Gastrocnemius medialis (tissue), 4 donors: ENCODE results near the gene EMILIN2. TPM values are rescaled to one million over a fixed set of nuclear protein-coding genes. Genes with fewer than 3 reads are reported as not detected.

ENCODE experiments used
- ATAC-seq, 2 donors: fragments of 150-250 bp; one replicate each; pipeline ENCODE4 v1.9.1; 2016
- DNase-seq, 2 donors: peaks; one replicate each; pipeline ENCODE4 v3.0.0-alpha.2; 2019
- H3K27ac ChIP-seq, 4 donors: fragments of 200-600 bp; sonication (generic); 1 replicate in 1 of 4; 2 replicates in 3 of 4; pipeline ENCODE4 v1.5.1; 2016 to 2018; ENCODE audit warnings: mild to moderate bottlenecking in 2 of 4, moderate library complexity in 1 of 4
- H3K27me3 ChIP-seq, 3 donors: fragments of 200-600 bp; sonication (generic) in 2 of 3; 1 replicate in 1 of 3; 2 replicates in 2 of 3; pipeline versions ENCODE4 v1.5.1 to v1.6.0; 2016 to 2019; ENCODE audit warnings: mild to moderate bottlenecking in 1 of 3, moderate library complexity in 1 of 3
- H3K36me3 ChIP-seq, 2 donors: fragments of 200-600 bp; sonication (generic) in 1 of 2; one replicate each; pipeline ENCODE4 v1.5.1; 2017 to 2018
- H3K4me1 ChIP-seq, 2 donors: fragments of 200-600 bp; sonication (generic) in 1 of 2; one replicate each; pipeline ENCODE4 v1.5.1; 2016 to 2017; ENCODE audit warnings: mild to moderate bottlenecking in 2 of 2
- H3K4me3 ChIP-seq, 4 donors: fragments of 200-600 bp; sonication (generic) in 3 of 4; 1 replicate in 1 of 4; 2 replicates in 3 of 4; pipeline ENCODE4 v1.5.1; 2016 to 2019; ENCODE audit warnings: mild to moderate bottlenecking in 2 of 4
- H3K9me3 ChIP-seq, 3 donors: fragments of 200-600 bp; sonication (generic) in 2 of 3; 1 replicate in 1 of 3; 2 replicates in 2 of 3; pipeline ENCODE4 v1.5.1; 2016 to 2019
- POLR2A ChIP-seq, 2 donors: fragments of 450-650 bp; IDR thresholded peaks; one replicate each; pipeline ENCODE4 v1.6.1; 2017; ENCODE audit warnings: antibody characterized with exemption in 2 of 2, mild to moderate bottlenecking in 2 of 2, moderate library complexity in 2 of 2
- in situ Hi-C, 4 donors: fragments of 200-750 bp; cut with MboI; loops; one replicate each; pipeline versions ENCODE4 v1.15.0 to v1.8.0; 2017; ENCODE audit warnings: low sequenced_read_pairs in 4 of 4
- intact Hi-C: fragments of 100-400 bp; cut with DNase I; formaldehyde crosslinking; loops from one replicate; pipeline ENCODE4 v1.15.1; 2023; ENCODE audit warnings: low total_unique reads
- total RNA-seq, 4 donors: library from RNA; depleted of rRNA; stranded (reverse); fragments of >200 nt; gene quantifications; one replicate each; pipeline versions ENCODE4 v1.1.0 to v1.2.3, GENCODE V29; 2016
- TF ChIP-seq, protein P1 (sequence below), 5 experiments: fragments of 450-650 bp in 3 of 5; fragments of 200-600 bp in 2 of 5; sonication (generic) in 2 of 5; IDR thresholded peaks in 4 of 5; conservative IDR thresholded peaks in 1 of 5; 1 replicate in 4 of 5; 2 replicates in 1 of 5; pipeline ENCODE4 v1.5.1; 2016 to 2019; ENCODE audit warnings: antibody characterized with exemption in 5 of 5, mild to moderate bottlenecking in 3 of 5, moderate library complexity in 3 of 5

EMILIN2 gene
- total RNA-seq, 4 donors from 2014 or later, result 1.9 to 10.5 (median 5.6) TPM

DNA sequence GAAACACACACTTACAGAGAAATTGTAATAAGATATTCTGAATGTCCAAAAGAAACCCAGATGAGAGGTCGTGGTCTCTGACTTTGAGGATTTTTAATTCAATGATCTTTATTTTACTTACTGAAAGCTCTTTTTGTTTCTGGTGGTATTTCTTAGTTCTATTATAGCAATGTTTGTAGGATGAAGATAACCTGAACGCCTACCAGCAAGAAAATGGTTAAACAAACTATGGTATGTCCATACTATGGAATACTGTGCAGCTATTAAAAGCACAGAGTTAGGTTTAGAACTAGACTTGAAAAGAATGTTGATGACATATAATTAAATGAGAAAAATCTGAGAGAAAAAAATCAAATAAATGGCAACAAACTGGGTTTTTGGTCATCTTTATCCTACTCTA is 105.8 kb downstream of the EMILIN2 start:
- no peak for ATAC-seq
- no peaks in the 10 kb centered on the region for H3K4me1 ChIP-seq
- no peak overlapping the region for H3K4me3 ChIP-seq
- intact Hi-C loops (no loop called here), in situ Hi-C loops (loop anchor here in 1 of 4 donors (10.0 kb wide), 1 partner anchor 62 kb away; the partner anchor contains the start of gene LPIN2)
- peaks cover 0 to 6% of the 10 kb centered on the region in 2 donors for H3K36me3 ChIP-seq
- H3K27me3 ChIP-seq, result no peaks in the 10 kb centered on the region
- DNase-seq, result no peak
- TF ChIP-seq, protein P1, sequence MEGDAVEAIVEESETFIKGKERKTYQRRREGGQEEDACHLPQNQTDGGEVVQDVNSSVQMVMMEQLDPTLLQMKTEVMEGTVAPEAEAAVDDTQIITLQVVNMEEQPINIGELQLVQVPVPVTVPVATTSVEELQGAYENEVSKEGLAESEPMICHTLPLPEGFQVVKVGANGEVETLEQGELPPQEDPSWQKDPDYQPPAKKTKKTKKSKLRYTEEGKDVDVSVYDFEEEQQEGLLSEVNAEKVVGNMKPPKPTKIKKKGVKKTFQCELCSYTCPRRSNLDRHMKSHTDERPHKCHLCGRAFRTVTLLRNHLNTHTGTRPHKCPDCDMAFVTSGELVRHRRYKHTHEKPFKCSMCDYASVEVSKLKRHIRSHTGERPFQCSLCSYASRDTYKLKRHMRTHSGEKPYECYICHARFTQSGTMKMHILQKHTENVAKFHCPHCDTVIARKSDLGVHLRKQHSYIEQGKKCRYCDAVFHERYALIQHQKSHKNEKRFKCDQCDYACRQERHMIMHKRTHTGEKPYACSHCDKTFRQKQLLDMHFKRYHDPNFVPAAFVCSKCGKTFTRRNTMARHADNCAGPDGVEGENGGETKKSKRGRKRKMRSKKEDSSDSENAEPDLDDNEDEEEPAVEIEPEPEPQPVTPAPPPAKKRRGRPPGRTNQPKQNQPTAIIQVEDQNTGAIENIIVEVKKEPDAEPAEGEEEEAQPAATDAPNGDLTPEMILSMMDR (IDR thresholded peaks at IDR 0.05 in 4 of 5, conservative IDR thresholded peaks at IDR 0.05 in 1 of 5), result no peak
- TF ChIP-seq POLR2A (IDR thresholded peaks at IDR 0.05), result no peak
- no peaks in the 10 kb centered on the region for H3K9me3 ChIP-seq
- no peak overlapping the region for H3K27ac ChIP-seq

DNA sequence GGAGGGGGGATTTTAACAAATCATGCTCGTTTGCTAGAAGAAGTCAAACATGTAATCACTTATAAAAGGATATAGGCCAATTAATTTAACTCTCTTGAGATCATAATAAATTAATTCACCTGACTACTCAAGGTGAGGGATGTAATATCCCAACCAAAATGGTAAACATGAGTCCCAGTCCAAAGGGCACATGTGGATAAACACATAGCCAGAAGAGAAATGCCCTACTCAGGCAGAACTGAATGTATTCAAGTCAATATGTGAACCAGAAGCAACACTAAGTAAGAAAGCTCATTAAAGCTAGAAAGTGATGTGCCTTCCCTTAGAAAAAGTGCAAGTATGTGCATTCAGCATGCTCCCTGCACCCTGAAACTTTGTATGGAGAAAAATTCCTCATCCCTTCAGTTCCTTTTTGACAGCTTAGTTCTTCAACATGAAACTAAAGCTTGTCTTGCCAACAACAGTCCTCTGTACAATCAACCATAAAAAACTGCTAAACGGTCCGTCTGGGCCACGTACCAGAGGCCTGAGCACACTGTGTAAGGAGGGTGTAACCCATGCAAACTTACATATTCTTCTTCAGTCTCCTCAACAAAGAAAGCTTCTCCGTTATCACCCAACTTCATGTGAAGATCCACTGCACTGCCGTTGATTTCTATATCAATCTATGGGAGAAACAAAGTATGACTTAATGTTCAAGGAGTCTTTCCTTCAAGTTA is 107.3 kb downstream of the EMILIN2 start:
- peaks cover 8% of the 10 kb centered on the region in 2 donors for H3K4me1 ChIP-seq
- intact Hi-C loops, result no loop called here
- no peak overlapping the region for H3K27ac ChIP-seq
- ATAC-seq (no peak), DNase-seq (no peak)
- no peaks in the 10 kb centered on the region for H3K9me3 ChIP-seq
- no peak overlapping the region for H3K4me3 ChIP-seq
- in situ Hi-C loops, result loop anchor here in 1 of 4 donors (10.0 kb wide), 1 partner anchor 61 kb away; the partner anchor contains the start of gene LPIN2
- peaks cover 0 to 6% of the 10 kb centered on the region in 2 donors for H3K36me3 ChIP-seq
- TF ChIP-seq, protein P1 (IDR thresholded peaks at IDR 0.05 in 4 of 5, conservative IDR thresholded peaks at IDR 0.05 in 1 of 5), result no peak
- TF ChIP-seq POLR2A (IDR thresholded peaks at IDR 0.05), result no peak
- no peaks in the 10 kb centered on the region for H3K27me3 ChIP-seq

- Histone ChIP-seq H3K27ac (no peak overlapping the region), H3K9me3 (no peaks in the 10 kb centered on the region), H3K4me1 (peaks cover 14 to 15% of the 10 kb centered on the region in 2 donors), H3K4me3 (no peak overlapping the region), H3K27me3 (no peaks in the 10 kb centered on the region), H3K36me3 (peaks cover 0 to 6% of the 10 kb centered on the region in 2 donors)
- ATAC-seq (no peak), DNase-seq (no peak)
- intact Hi-C loops, result no loop called here
- TF ChIP-seq POLR2A (IDR thresholded peaks at IDR 0.05), result no peak
- TF ChIP-seq, protein P1 (IDR thresholded peaks at IDR 0.05 in 4 of 5, conservative IDR thresholded peaks at IDR 0.05 in 1 of 5), result no peak
- in situ Hi-C loops, result loop anchor here in 1 of 4 donors (10.0 kb wide), 1 partner anchor 60 kb away; the partner anchor contains the start of gene LPIN2
Measured at GRCh38 chr18:2954869-2955645, 108.3 kb downstream of the EMILIN2 start.

GRCh38 chr18:2956056-2956455 is 109.2 kb downstream of the EMILIN2 start:
- no peak for DNase-seq
- H3K9me3 ChIP-seq, result no peaks in the 10 kb centered on the region
- H3K4me3 ChIP-seq, result no peak overlapping the region
- ATAC-seq, result no peak
- H3K36me3 ChIP-seq, result no peaks in the 10 kb centered on the region
- in situ Hi-C loops (loop anchor here in 1 of 4 donors (10.0 kb wide), 1 partner anchor 59 kb away; the partner anchor contains the start of gene LPIN2), intact Hi-C loops (no loop called here)
- no peaks in the 10 kb centered on the region for H3K27me3 ChIP-seq
- no peak for TF ChIP-seq POLR2A (IDR thresholded peaks at IDR 0.05)
- TF ChIP-seq, protein P1 (IDR thresholded peaks at IDR 0.05 in 4 of 5, conservative IDR thresholded peaks at IDR 0.05 in 1 of 5), result no peak
- no peak overlapping the region for H3K27ac ChIP-seq
- peaks cover 20 to 25% of the 10 kb centered on the region in 2 donors for H3K4me1 ChIP-seq
